Lower lobe of right lung (tissue), 2 donors: ENCODE results near the gene TRPM2. TPM values are rescaled to one million over a fixed set of nuclear protein-coding genes. Genes with fewer than 3 reads are reported as not detected.

Experiments
- ATAC-seq, 2 donors: fragments of 200-7000 bp; cut with Tn5 transposase; one replicate each; pipeline ENCODE4 v1.9.1; 2020 to 2022; ENCODE audit warnings: mild to moderate bottlenecking in 2 of 2, moderate library complexity in 2 of 2
- DNase-seq: peaks from one replicate; pipeline ENCODE4 v3.0.0-alpha.2; 2020
- H3K27ac ChIP-seq: fragments of 200-600 bp; one replicate; pipeline ENCODE4 v1.8.0; 2022
- H3K27me3 ChIP-seq: fragments of 200-600 bp; one replicate; pipeline ENCODE4 v1.8.0; 2022; ENCODE audit warnings: low read depth
- H3K36me3 ChIP-seq: fragments of 200-600 bp; one replicate; pipeline ENCODE4 v1.8.0; 2022; ENCODE audit warnings: mild to moderate bottlenecking
- H3K4me1 ChIP-seq: fragments of 200-600 bp; one replicate; pipeline ENCODE4 v1.8.0; 2022
- H3K4me3 ChIP-seq: fragments of 200-600 bp; one replicate; pipeline ENCODE4 v1.8.0; 2022; ENCODE audit warnings: mild to moderate bottlenecking
- H3K9me3 ChIP-seq: fragments of 200-600 bp; one replicate; pipeline ENCODE4 v1.8.0; 2022
- CTCF ChIP-seq: fragments of 200-600 bp; IDR thresholded peaks from one replicate; pipeline ENCODE4 v1.8.0; 2022; ENCODE audit warnings: antibody characterized with exemption, mild to moderate bottlenecking
- intact Hi-C: fragments of 100-400 bp; cut with DNase I; formaldehyde crosslinking; loops from one replicate; pipeline ENCODE4 v1.11.0; 2022
- total RNA-seq: library from RNA; stranded (reverse); fragmentation: NEBNext Ultra II Directional; extraction: Animal tissue kit (Norgen Biotek cat#: 25700); gene quantifications from one replicate; pipeline ENCODE4 v1.2.1, GENCODE V29; 2021
- donor health status: DM: no; HTN: yes; CAD: no; lungs with severe emphysema.

TRPM2 gene
- total RNA-seq, 1 donor from 2014 or later = 17.9 TPM

GRCh38 chr21:44314561-44314960 is 38.9 kb upstream of the TRPM2 start:
- Histone ChIP-seq H3K4me3 (no peak overlapping the region), H3K27me3 (no peaks in the 10 kb centered on the region), H3K27ac (no peak overlapping the region), H3K9me3 (no peaks in the 10 kb centered on the region), H3K4me1 (no peaks in the 10 kb centered on the region), H3K36me3 (peaks cover 96% of the 10 kb centered on the region)
- intact Hi-C loops = no loop called here
- TF ChIP-seq CTCF = no peak
- ATAC-seq = no peak
- DNase-seq = no peak

GRCh38 chr21:44315691-44316203 is 37.7 kb upstream of the TRPM2 start:
- H3K4me1 ChIP-seq = no peaks in the 10 kb centered on the region
- H3K9me3 ChIP-seq = no peaks in the 10 kb centered on the region
- intact Hi-C loops = no loop called here
- no peaks in the 10 kb centered on the region for H3K27me3 ChIP-seq
- no peak overlapping the region for H3K27ac ChIP-seq
- no peak overlapping the region for H3K4me3 ChIP-seq
- no peak for DNase-seq
- TF ChIP-seq CTCF = no peak
- H3K36me3 ChIP-seq = peaks cover 96% of the 10 kb centered on the region
- no peak for ATAC-seq

- Histone ChIP-seq H3K9me3 (no peaks in the 10 kb centered on the region), H3K4me3 (no peak overlapping the region), H3K27me3 (no peaks in the 10 kb centered on the region), H3K4me1 (no peaks in the 10 kb centered on the region), H3K27ac (no peak overlapping the region), H3K36me3 (peaks cover 94% of the 10 kb centered on the region)
- intact Hi-C loops = no loop called here
- DNase-seq = no peak
- TF ChIP-seq CTCF = no peak
- ATAC-seq = no peak
Measured at GRCh38 chr21:44316277-44316900, 37.0 kb upstream of the TRPM2 start.

GRCh38 chr21:44317241-44317782 is 36.1 kb upstream of the TRPM2 start:
- Histone ChIP-seq H3K27ac (no peak overlapping the region), H3K4me3 (no peak overlapping the region), H3K4me1 (no peaks in the 10 kb centered on the region), H3K27me3 (no peaks in the 10 kb centered on the region), H3K36me3 (peaks cover 94% of the 10 kb centered on the region), H3K9me3 (no peaks in the 10 kb centered on the region)
- no peak for ATAC-seq
- TF ChIP-seq CTCF = no peak
- intact Hi-C loops = no loop called here
- no peak for DNase-seq

GRCh38 chr21:44317871-44318270 is 35.5 kb upstream of the TRPM2 start:
- intact Hi-C loops = no loop called here
- Histone ChIP-seq H3K27me3 (no peaks in the 10 kb centered on the region), H3K4me1 (no peaks in the 10 kb centered on the region), H3K4me3 (no peak overlapping the region), H3K27ac (no peak overlapping the region), H3K36me3 (peaks cover 94% of the 10 kb centered on the region), H3K9me3 (no peaks in the 10 kb centered on the region)
- ATAC-seq (no peak), DNase-seq (no peak)
- no peak for TF ChIP-seq CTCF
